Activated T-cell treated with anti-CD3 and anti-CD28 coated beads, Interleukin-2, amount 50 U/mL, for 4 hours (primary cell): ENCODE results near the gene ISG15. TPM values are rescaled to one million over a fixed set of nuclear protein-coding genes. Genes with fewer than 3 reads are reported as not detected.

ENCODE experiments used
- total RNA-seq, 3 donors: library from RNA; stranded (reverse); gene quantifications; one replicate each; pipeline ENCODE4 v1.2.1, GENCODE V29; 2021

Gene ISG15
- total RNA-seq, 3 donors from 2014 or later = 22.3 to 23.7 (median 22.9) TPM

Other genes with a start within 250 kb of the ISG15 start
- gene SAMD11, start 89.6 kb upstream of the ISG15 start, total RNA-seq = not detected
- 100 to 1,000 TPM; 292 to 315 (median 315) TPM for gene NOC2L, start 54.2 kb upstream of the ISG15 start, total RNA-seq
- 10 to 100 TPM; 32.1 to 36.6 (median 34.3) TPM for gene KLHL17, start 52.9 kb upstream of the ISG15 start, total RNA-seq
- 1 to 10 TPM; 1.6 to 2.4 (median 1.9) TPM for gene PLEKHN1, start 47.0 kb upstream of the ISG15 start, total RNA-seq
- not detected for gene PERM1, start 31.4 kb upstream of the ISG15 start, total RNA-seq
- 1 to 10 TPM; 1.3 to 3.0 (median 2.7) TPM for gene HES4, start 13.4 kb upstream of the ISG15 start, total RNA-seq
- gene AGRN, start 6.6 kb downstream of the ISG15 start, total RNA-seq = 10 to 100 TPM; 12.0 to 18.0 (median 15.2) TPM
- under 1 TPM in 1 of 3 donors, not detected in 2; 0.16 TPM for gene RNF223, start 60.8 kb downstream of the ISG15 start, total RNA-seq
- gene C1orf159, start 102.6 kb downstream of the ISG15 start, total RNA-seq = 10 to 100 TPM; 22.3 to 27.6 (median 26.8) TPM
- not detected for gene TTLL10, start 160.4 kb downstream of the ISG15 start, total RNA-seq
- 100 to 1,000 TPM; 102 to 212 (median 155) TPM for gene TNFRSF18, start 193.1 kb downstream of the ISG15 start, total RNA-seq
- 100 to 1,000 TPM; 480 to 735 (median 495) TPM for gene TNFRSF4, start 200.7 kb downstream of the ISG15 start, total RNA-seq
- 100 to 1,000 TPM; 191 to 242 (median 193) TPM for gene SDF4, start 218.5 kb downstream of the ISG15 start, total RNA-seq
- 10 to 100 TPM; 38.0 to 40.8 (median 39.0) TPM for gene B3GALT6, start 218.7 kb downstream of the ISG15 start, total RNA-seq
- 1 to 10 TPM; 1.6 to 2.2 (median 2.1) TPM for gene C1QTNF12, start 233.2 kb downstream of the ISG15 start, total RNA-seq